HG03095 (cell line): ENCODE measurements around the gene OR1L1.

ENCODE experiments used
- ATAC-seq: cut with Tn5 transposase; IDR thresholded peaks from one replicate; pipeline ENCODE4 v1.9.1; 2021; ENCODE audit warnings: moderate library complexity; ENCODE audit not compliant: unreplicated experiment

OR1L1 gene

GRCh38 chr9:122661416-122661815 lies at the start of gene OR1L1:
TSS of gene OR1L1 (plus strand) at chr9:122661716. CDS start at chr9:122661716, 0 bp downstream.
- ATAC-seq = no peak

GRCh38 chr9:122614362-122614761 lies 47.2 kb upstream of the OR1L1 start, which contains the start of gene OR1Q1:
TSS of gene OR1Q1 (plus strand) at chr9:122614738. CDS start at chr9:122614738, 0 bp downstream.
- ATAC-seq = no peak

DNA sequence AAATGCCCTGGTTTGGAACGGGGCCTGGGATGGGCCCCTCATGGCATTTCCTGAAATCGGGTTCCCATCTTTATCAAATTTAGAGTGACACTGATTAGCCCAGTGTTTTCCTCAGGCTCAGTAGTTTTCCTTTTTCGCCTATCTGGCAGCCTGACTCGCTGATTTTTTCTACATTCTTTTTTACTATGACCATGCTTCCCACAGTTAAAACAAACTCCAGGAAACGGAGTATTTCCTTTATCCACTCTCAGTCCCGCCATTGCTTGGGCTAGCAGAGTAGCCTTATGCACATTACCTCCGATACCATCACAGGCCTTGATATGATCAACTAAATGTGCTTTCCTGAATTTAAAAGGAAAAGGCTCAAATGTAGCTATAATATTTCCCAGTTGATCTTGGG lies 41.5 kb upstream of the OR1L1 start:
- no peak for ATAC-seq

DNA sequence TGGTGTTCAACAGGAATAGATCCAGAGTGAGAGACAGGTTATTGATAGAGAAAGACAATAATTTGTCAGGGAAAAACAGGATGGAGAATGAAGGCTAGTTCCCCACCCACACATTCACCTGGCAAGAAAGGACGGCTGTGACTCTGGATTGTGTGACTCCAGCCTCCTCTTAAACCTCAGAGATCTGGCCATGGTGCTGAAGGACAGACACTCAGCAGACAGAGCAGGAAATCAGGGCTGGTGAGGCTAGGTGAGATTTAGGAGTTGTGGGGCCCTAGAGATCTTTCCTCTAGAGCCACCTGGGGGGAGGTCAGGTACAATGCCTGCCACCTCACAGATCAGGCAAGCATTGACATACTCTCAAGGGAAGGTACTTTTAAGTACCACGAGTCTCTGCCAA lies 19.3 kb upstream of the OR1L1 start:
- no peak for ATAC-seq

- no peak for ATAC-seq
These were observed 5.1 kb upstream of the OR1L1 start for GRCh38 chr9:122656378-122656777.

DNA sequence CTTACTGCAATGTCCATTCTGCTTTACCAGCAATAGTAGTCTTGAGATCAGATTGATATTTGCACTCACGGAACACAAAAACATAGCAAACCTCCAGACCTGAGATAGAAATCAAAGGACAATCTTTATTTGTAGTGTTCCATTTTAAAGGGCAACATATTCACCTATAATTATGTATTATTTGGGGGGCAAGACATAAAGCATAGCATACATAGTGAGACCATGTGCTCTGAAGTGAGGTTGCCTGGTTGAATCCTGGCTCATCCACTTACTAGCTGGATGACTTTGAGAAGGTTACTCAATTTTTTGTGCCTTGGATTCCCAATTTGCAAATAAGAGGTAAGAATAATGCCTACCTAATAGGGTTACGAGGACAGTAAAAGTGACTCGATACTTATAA lies 4.0 kb upstream of the OR1L1 start, which contains the start of gene OR1B1:
Gene OR1B1, minus strand, starts transcription at position 101 of the 400 bp plus-strand sequence.
- no peak for ATAC-seq

DNA sequence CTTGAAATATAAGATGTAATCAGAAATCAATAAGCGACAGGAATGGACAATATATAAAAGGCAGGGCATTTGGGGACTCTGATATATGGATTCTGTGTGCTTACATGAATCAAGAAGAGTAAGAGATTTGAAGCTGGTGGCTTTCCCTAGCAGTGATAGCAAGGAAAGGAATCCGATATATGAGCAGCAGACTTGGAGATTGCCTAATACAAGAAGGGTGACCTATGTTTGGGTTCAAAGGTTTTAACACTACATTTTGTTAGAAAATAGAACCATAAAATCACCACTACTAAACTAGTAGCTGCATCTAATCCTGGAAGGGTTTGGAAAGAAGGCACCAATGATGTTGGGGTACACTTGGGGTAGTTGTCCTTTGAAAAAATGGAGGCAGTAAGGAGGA lies 11.0 kb downstream of the OR1L1 start:
- no peak for ATAC-seq

GRCh38 chr9:122684851-122685250 lies 23.3 kb downstream of the OR1L1 start:
- ATAC-seq = no peak

DNA sequence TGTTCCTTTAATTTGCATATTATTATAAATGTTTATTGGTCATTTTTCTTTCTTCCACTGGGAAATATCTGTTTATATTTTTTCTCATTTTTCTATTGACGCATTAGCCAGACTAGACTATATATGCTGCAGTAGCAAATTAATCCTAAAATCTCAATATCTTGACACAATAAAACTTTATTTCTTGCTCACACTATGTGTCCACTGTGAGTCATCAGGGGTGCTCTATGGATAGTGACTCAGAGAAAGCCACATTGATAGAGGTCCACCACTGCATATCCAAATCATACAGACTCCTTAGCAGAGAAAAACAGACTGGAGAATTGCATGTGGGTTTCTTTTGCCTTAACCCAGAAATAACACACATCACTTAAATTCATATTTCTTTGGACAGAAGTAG lies 34.2 kb downstream of the OR1L1 start:
- ATAC-seq = no peak
